HG03060 (cell line): ENCODE data around the gene YPEL2.

Experiments
- ATAC-seq: cut with Tn5 transposase; IDR thresholded peaks from one replicate; pipeline ENCODE4 v1.9.1; 2021; ENCODE audit warnings: low read depth, moderate number of reproducible peaks; ENCODE audit not compliant: unreplicated experiment

Gene YPEL2

GRCh38 chr17:59329176-59330052 is 2.0 kb upstream of the YPEL2 start:
- ATAC-seq, result no peak

DNA sequence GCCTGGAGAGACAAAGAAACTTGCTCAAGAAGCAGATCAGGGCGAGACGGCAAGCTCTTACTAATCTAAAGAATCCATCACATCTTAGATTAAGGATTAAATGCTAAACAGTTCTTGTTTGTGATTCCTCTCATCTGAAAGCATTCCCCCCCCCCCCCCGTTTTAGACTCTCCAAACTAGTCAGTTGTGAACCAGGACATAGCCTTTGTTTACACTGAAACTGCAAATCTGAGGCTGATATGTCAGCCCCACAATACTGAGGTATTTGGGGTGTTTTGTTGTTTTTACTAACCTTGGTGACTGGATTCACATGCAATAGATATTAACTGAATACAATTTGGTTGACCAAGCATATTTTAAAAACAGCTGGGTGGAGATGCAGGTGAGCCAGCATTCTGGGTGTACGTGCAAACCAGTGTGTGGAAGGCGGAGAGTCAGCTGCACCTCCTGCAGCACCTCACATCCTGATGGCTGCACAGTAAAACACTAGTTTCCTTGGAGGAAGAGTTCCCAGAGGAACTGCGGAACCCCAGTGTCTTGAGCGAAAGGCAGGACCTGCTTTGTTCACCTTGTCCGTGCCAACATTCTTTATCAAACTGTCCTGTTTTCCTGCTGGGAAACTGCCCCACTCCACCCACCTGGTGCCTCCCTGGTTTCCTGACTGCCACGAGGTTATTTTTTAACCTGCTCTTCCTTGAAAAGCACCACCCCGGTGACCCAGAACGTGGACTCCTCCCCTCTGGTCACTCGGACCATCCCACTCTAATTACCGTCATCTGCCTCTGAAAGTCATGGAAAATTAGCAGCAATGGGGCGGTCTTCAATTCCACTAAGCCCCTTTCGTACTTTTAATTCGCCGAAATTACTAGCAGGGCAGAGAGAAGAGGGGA is 1.2 kb upstream of the YPEL2 start:
- ATAC-seq, result no peak

- no peak for ATAC-seq
Observed at GRCh38 chr17:59331929-59332748, 684 bp downstream of the YPEL2 start.

DNA sequence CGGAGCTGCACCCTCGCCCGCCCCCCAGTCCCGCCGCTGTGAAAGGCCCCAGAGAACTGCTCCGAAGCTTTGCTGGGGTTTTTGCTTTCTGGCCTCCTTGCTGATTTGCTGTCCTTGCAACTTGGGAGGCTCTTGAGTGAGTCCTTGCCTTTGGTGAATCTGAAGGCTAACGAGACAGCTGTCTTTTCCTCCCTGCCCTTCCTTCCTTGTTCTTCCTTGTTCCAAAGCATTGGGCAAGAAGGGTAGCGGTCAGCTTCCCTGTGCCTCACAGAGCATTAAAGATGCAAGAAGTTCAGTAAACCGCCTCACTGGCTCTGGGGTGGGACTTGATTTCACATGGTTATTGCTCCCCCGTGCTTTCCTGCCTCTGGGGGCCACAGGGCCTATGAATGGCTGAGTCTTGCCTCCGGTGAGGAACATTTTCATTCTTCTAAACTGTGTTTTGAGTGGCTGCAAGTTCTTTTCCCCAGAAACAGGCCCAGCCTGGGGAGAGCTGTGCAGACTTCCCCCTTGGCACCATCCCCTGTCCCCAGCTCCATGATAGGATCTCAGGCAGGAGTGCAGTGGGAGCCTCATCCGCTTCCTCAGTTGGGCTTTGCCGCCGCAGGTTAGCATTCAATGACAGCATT is 1.4 kb downstream of the YPEL2 start:
- no peak for ATAC-seq

- ATAC-seq, result no peak
Observed at GRCh38 chr17:59333836-59334235, 2.4 kb downstream of the YPEL2 start.

GRCh38 chr17:59335685-59336084 is 4.2 kb downstream of the YPEL2 start:
- ATAC-seq, result no peak

DNA sequence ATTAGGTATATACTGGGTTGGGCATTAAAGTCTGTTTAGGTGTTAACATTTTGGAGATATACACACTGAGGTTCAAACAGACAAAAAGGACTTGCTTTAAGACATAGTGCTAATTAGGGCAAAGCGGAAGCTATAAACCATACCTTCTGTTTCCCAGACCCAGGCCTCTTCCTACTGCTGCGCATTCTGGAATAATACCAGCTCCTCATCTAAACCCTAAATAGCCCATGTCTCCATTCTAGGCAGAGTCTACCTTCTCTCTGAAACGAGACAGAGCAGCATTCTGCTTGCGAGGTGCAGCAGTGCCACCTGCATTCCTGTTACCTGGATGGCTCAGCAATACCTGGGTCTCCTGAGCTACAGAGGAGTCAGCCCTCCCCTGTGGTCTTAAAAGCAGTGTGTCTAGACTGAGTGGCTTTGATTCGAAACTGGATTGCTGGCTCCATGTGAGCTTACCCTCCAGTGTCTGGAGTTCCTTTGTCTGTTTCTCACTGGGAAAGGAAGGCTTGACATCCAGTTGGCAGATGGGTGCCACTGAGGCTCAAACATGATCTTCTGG is 6.4 kb downstream of the YPEL2 start:
- ATAC-seq, result no peak

- ATAC-seq, result no peak
Observed at GRCh38 chr17:59338498-59338897, 7.0 kb downstream of the YPEL2 start.

- ATAC-seq, result no peak
Observed at GRCh38 chr17:59341922-59342321, 10.5 kb downstream of the YPEL2 start.

DNA sequence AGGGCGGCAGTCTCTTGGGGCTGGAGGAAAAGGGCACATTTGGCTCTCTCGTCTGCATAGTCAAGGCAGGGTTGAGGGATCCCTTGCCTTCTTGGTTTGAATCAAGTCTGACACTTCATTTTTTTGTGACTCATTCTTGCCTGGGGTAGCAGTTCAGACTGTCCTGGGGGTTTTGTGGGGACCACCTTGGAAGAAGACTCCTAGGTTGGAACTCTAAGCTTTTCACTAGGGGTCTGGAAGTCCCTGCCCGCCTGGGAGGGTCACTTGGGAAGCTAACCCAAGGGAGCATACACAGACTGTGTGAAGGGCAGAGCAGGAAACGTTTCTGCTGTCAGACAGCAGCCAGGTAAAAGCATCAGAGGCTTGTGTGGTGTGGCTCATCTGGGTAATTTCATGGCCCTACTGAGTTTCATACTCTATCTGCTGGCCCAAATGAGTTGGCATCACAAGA is 11.3 kb downstream of the YPEL2 start:
- no peak for ATAC-seq

- no peak for ATAC-seq
Observed at GRCh38 chr17:59345476-59345875, 14.0 kb downstream of the YPEL2 start.

- ATAC-seq, result no peak
Observed at GRCh38 chr17:59346341-59346740, 14.9 kb downstream of the YPEL2 start.

GRCh38 chr17:59346876-59347407 is 15.5 kb downstream of the YPEL2 start:
- ATAC-seq, result no peak

GRCh38 chr17:59347975-59348391 is 16.5 kb downstream of the YPEL2 start:
- no peak for ATAC-seq

DNA sequence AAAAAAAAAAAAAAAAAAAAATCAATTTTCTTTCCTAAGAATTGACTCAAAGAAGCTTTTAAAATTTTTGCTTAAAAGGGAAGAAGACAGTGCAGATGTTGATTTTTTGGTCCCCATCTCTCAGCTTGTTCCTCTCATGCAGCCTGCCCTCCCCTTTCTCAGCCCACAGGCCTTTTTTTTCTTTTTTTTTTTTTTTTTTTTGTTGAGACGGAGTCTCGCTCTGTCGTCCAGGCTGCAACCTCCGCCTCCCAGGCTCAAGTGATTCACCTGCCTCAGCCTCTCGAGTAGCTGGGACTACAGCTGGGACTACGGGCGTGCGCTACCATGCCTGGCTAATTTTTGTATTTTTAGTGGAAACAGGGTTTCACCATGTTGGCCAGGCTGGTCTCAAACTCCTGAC is 17.7 kb downstream of the YPEL2 start:
- ATAC-seq, result no peak

GRCh38 chr17:59353106-59353854 is 21.8 kb downstream of the YPEL2 start:
- no peak for ATAC-seq

GRCh38 chr17:59353936-59354755 is 22.7 kb downstream of the YPEL2 start:
- ATAC-seq, result no peak
